ENCODE data around the gene DEDD2. TPM values are rescaled to one million over a fixed set of nuclear protein-coding genes. Genes with fewer than 3 reads are reported as not detected.

Gene DEDD2
- total and polyA plus RNA-seq, 10 of the 15 experiments (the other 5 are each of a cell fraction or from before 2014, with no cell fraction given) = 2.5 to 24.7 (median 17.6) TPM

GRCh38 chr19:42184401-42184861 lies 33.0 kb downstream of the DEDD2 start:
- H3K27ac ChIP-seq (ENCODE audit: control insufficient read depth, insufficient read depth) = no peak overlapping the region
- no peak overlapping the region for H3K4me3 ChIP-seq
- H3K27me3 ChIP-seq (replicated peaks in 1 of 2; ENCODE audit: control insufficient read depth in 2 of 2, insufficient read depth in 2 of 2, low read length in 1 of 2) = no peaks in the 10 kb centered on the region; a peak in 1 of 4 replicates
- no peak overlapping the region for H2AFZ ChIP-seq (ENCODE audit: control insufficient read depth, low read depth, low read length)
- no peaks in the 10 kb centered on the region for H3K79me2 ChIP-seq (ENCODE audit: control insufficient read depth, insufficient read depth, low read length)
- intact Hi-C loops (cut with micrococcal nuclease; ENCODE audit: unreplicated experiment) (loop anchor here (1.0 kb wide), 2 partner anchors 51 to 76 kb away; no protein-coding TSS in a partner anchor), in situ Hi-C loops (cut with MboI) (no loop called here)
- POLR2A ChIA-PET = interaction anchor here (0.9 kb wide), 1 partner anchor 52 kb away, joined by 4 read pairs; the partner anchor contains the start of gene POU2F2
- peak; percentile 81 for FAIRE-seq
- CTCF ChIA-PET = interaction anchor here (0.6 to 7.4 kb wide), 22 partner anchors 9 to 1352 kb away, joined by 3 to 71 read pairs (median 4); partner anchors contain the start of genes GSK3A and POU2F2
- RAD21 ChIA-PET (ENCODE audit: unreplicated experiment) = interaction anchor here (1.0 to 2.7 kb wide), 5 partner anchors 45 to 76 kb away, joined by 3 to 14 read pairs (median 6); partner anchors contain the start of gene POU2F2
- no peak for DNase-seq (ENCODE audit: low read depth, low spot score)
- H3K4me1 ChIP-seq (ENCODE audit: control insufficient read depth, insufficient read depth, low read length) = peaks cover 11% of the 10 kb centered on the region
- no peaks in the 10 kb centered on the region for H3K9me3 ChIP-seq (replicated peaks; ENCODE audit: control insufficient read depth, insufficient read depth, low read length)
- no peak overlapping the region for H3K4me2 ChIP-seq (ENCODE audit: control insufficient read depth, insufficient read depth)
- 0% methylated on average over 1 of the region's 1 CpG for WGBS (ENCODE audit: insufficient coverage, insufficient replicate concordance, low lambda C conversion rate, missing lambda C conversion rate)
- H3K36me3 ChIP-seq (ENCODE audit: control insufficient read depth in 2 of 2, insufficient read depth in 2 of 2, low read length in 1 of 2) = no peaks in the 10 kb centered on the region
- BruUV-seq (replicated peaks) = no TSS peak
- ATAC-seq = peak; percentile 97
- H3K9ac ChIP-seq (ENCODE audit: control insufficient read depth, insufficient read depth, low read length) = no peak overlapping the region
- SMC1A ChIA-PET (ENCODE audit: uncharacterized antibody, unreplicated experiment) = interaction anchor here (0.8 to 6.1 kb wide), 10 partner anchors 18 to 154 kb away, joined by 3 to 52 read pairs (median 4); partner anchors contain the start of gene POU2F2
- no peaks in the 10 kb centered on the region for H4K20me1 ChIP-seq (ENCODE audit: control insufficient read depth, insufficient read depth)
- TF ChIP-seq RAD51 (IDR thresholded peaks at IDR 0.05) (no peak), PRDM15 (CRISPR knock-in tag; IDR thresholded peaks at IDR 0.05) (no peak), PML (IDR thresholded peaks at IDR 0.05; ENCODE audit: low read length) (no peak), ETV6 (conservative IDR thresholded peaks at IDR 0.05 in 1 of 2, IDR thresholded peaks at IDR 0.05 in 1 of 2; ENCODE audit: borderline replicate concordance in 1 of 2, low read depth in 1 of 2) (no peak), BCLAF1 (IDR thresholded peaks at IDR 0.05) (no peak), JUND (IDR thresholded peaks at IDR 0.05; ENCODE audit: low read depth, low read length) (no peak), CREM (IDR thresholded peaks at IDR 0.05; ENCODE audit: low read depth) (no peak), ESRRA (IDR thresholded peaks at IDR 0.05; ENCODE audit: low read length) (no peak), PAX5 (IDR thresholded peaks at IDR 0.05; ENCODE audit: borderline replicate concordance, low read depth, low read length) (peak; percentile 88), ZNF24 (IDR thresholded peaks at IDR 0.05) (no peak), HDGF (IDR thresholded peaks at IDR 0.05) (0 out of 2 replicates have a peak, but pooled peaks have one; percentile 24), POLR2AphosphoS5 (IDR thresholded peaks at IDR 0.05; ENCODE audit: low read length) (no peak), TBL1XR1 (IDR thresholded peaks at IDR 0.05; ENCODE audit: low read depth, low read length) (no peak), SMC3 (IDR thresholded peaks at IDR 0.05; ENCODE audit: borderline replicate concordance, low read length) (peak; percentile 93)
- TF ChIP-seq, protein P1, sequence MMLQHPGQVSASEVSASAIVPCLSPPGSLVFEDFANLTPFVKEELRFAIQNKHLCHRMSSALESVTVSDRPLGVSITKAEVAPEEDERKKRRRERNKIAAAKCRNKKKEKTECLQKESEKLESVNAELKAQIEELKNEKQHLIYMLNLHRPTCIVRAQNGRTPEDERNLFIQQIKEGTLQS (IDR thresholded peaks at IDR 0.05; ENCODE audit: borderline replicate concordance, extremely low read depth, low read depth, low read length) = no peak
- TF ChIP-seq, protein P2, sequence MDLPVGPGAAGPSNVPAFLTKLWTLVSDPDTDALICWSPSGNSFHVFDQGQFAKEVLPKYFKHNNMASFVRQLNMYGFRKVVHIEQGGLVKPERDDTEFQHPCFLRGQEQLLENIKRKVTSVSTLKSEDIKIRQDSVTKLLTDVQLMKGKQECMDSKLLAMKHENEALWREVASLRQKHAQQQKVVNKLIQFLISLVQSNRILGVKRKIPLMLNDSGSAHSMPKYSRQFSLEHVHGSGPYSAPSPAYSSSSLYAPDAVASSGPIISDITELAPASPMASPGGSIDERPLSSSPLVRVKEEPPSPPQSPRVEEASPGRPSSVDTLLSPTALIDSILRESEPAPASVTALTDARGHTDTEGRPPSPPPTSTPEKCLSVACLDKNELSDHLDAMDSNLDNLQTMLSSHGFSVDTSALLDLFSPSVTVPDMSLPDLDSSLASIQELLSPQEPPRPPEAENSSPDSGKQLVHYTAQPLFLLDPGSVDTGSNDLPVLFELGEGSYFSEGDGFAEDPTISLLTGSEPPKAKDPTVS (IDR thresholded peaks at IDR 0.05; ENCODE audit: low read depth, low read length) = no peak

Data from GM12878 (cell line).